ENCODE results near the gene CAMTA1.

DNA sequence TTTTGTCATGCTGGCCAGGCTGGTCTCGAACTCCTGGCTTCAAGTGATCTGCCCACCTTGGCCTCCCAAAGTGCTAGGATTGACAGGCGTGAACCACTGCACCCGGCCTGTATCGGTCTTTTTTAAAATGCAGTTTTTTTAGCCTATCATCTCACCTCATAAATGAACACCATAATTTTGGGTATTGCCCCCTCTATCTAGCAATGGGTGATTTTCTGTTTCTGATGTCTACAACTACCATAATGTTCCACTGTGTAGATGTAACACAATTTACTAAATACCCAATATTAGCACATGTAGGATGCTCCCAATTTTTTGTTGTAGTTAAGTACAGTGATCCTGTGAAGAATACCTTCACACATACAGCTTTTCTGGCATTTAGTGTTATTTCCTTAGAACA lies 2.0 kb upstream of the CAMTA1 start:
- TF ChIP-seq, protein P1, sequence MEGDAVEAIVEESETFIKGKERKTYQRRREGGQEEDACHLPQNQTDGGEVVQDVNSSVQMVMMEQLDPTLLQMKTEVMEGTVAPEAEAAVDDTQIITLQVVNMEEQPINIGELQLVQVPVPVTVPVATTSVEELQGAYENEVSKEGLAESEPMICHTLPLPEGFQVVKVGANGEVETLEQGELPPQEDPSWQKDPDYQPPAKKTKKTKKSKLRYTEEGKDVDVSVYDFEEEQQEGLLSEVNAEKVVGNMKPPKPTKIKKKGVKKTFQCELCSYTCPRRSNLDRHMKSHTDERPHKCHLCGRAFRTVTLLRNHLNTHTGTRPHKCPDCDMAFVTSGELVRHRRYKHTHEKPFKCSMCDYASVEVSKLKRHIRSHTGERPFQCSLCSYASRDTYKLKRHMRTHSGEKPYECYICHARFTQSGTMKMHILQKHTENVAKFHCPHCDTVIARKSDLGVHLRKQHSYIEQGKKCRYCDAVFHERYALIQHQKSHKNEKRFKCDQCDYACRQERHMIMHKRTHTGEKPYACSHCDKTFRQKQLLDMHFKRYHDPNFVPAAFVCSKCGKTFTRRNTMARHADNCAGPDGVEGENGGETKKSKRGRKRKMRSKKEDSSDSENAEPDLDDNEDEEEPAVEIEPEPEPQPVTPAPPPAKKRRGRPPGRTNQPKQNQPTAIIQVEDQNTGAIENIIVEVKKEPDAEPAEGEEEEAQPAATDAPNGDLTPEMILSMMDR (conservative IDR thresholded peaks at IDR 0.05; ENCODE audit: low read depth, low read length) = no peak
- no peak for TF ChIP-seq EZH2 (IDR thresholded peaks at IDR 0.05; ENCODE audit: borderline replicate concordance, low read depth, low read length, poor library complexity, severe bottlenecking)

Measured in A673 (cell line).